IPS DF 6.9 (cell line): ENCODE results near the gene MMP24.

Source experiments
- DNase-seq: peaks from one replicate; pipeline ENCODE4 v3.0.0-alpha.2; 2013; ENCODE audit warnings: low read depth, low spot score
- H3K27ac ChIP-seq: one replicate; pipeline ENCODE4 v1.5.1; 2013; ENCODE audit warnings: low read length, control low read depth
- H3K27me3 ChIP-seq: 2 replicates; pipeline ENCODE4 v1.6.1; 2013; ENCODE audit warnings: mild to moderate bottlenecking, low read length; ENCODE audit not compliant: control insufficient read depth, insufficient read depth
- H3K36me3 ChIP-seq: 2 replicates; pipeline ENCODE4 v1.6.1; 2013; ENCODE audit warnings: low read length; ENCODE audit not compliant: control insufficient read depth, insufficient read depth
- H3K4me1 ChIP-seq: 2 replicates; pipeline ENCODE4 v1.6.1; 2013; ENCODE audit warnings: low read length; ENCODE audit not compliant: control insufficient read depth, insufficient read depth
- H3K4me3 ChIP-seq: 2 replicates; pipeline ENCODE4 v1.5.1; 2013; ENCODE audit warnings: mild to moderate bottlenecking, low read length
- H3K9me3 ChIP-seq: 2 replicates; pipeline ENCODE4 v1.6.1; 2013; ENCODE audit warnings: low read length, inconsistent platforms; ENCODE audit not compliant: control insufficient read depth, insufficient read depth
- WGBS: extraction: QIAGEN DNeasy Blood & Tissue Kit; methylation state at CpG from one replicate; pipeline ENCODE4 v1.1.7; 2013; ENCODE audit warnings: mixed read lengths, missing lambda C conversion rate; ENCODE audit not compliant: insufficient read length, insufficient coverage; 5-methylcytosine and 5-hydroxymethylcytosine counted together

Gene MMP24

GRCh38 chr20:35287509-35288324, 61.2 kb downstream of the MMP24 start:
- no peaks in the 10 kb centered on the region for H3K36me3 ChIP-seq
- no peak for DNase-seq
- no peaks in the 10 kb centered on the region for H3K27me3 ChIP-seq
- H3K9me3 ChIP-seq: no peaks in the 10 kb centered on the region
- H3K4me3 ChIP-seq: no peak overlapping the region
- no peaks in the 10 kb centered on the region; the same call in 1 of the 2 replicates for H3K4me1 ChIP-seq
- no peak overlapping the region for H3K27ac ChIP-seq
- WGBS: no CpG with 5 or more reads among the region's 28 CpGs

- Histone ChIP-seq H3K4me1 (no peaks in the 10 kb centered on the region; the same call in 1 of the 2 replicates), H3K4me3 (no peak overlapping the region), H3K36me3 (no peaks in the 10 kb centered on the region), H3K9me3 (no peaks in the 10 kb centered on the region), H3K27ac (no peak overlapping the region), H3K27me3 (no peaks in the 10 kb centered on the region)
- no CpG with 5 or more reads among the region's 19 CpGs for WGBS
- no peak for DNase-seq
These were observed 62.0 kb downstream of the MMP24 start for GRCh38 chr20:35288325-35289060.

- Histone ChIP-seq H3K27me3 (no peaks in the 10 kb centered on the region), H3K36me3 (no peaks in the 10 kb centered on the region), H3K4me3 (no peak overlapping the region), H3K27ac (no peak overlapping the region), H3K4me1 (no peaks in the 10 kb centered on the region; the same call in 1 of the 2 replicates), H3K9me3 (no peaks in the 10 kb centered on the region)
- no CpG with 5 or more reads among the region's 7 CpGs for WGBS
- no peak for DNase-seq
These were observed 63.8 kb downstream of the MMP24 start for GRCh38 chr20:35290186-35290886.

GRCh38 chr20:35290887-35291417, 64.5 kb downstream of the MMP24 start:
- Histone ChIP-seq H3K27ac (no peak overlapping the region), H3K9me3 (no peaks in the 10 kb centered on the region), H3K36me3 (no peaks in the 10 kb centered on the region), H3K4me3 (no peak overlapping the region), H3K4me1 (no peaks in the 10 kb centered on the region; the same call in 1 of the 2 replicates), H3K27me3 (no peaks in the 10 kb centered on the region)
- no peak for DNase-seq
- WGBS: no CpG with 5 or more reads among the region's 7 CpGs

- H3K27ac ChIP-seq: no peak within 1 kb of the TSS
- no CpG with 5 or more reads among the region's 40 CpGs for WGBS
- no peaks in the 10 kb centered on the region for H3K9me3 ChIP-seq
- no peak within 1 kb of the TSS for H3K4me3 ChIP-seq
- no peaks in the 10 kb centered on the region; the same call in 1 of the 2 replicates for H3K4me1 ChIP-seq
- no peaks in the 10 kb centered on the region for H3K27me3 ChIP-seq
- no peaks in the 10 kb centered on the region for H3K36me3 ChIP-seq
- DNase-seq: no peak
These were observed 65.4 kb downstream of the MMP24 start, which contains the start of gene FAM83C for GRCh38 chr20:35291654-35292503. FAM83C (minus strand) TSS chr20:35292425; CDS start chr20:35292304, 121 bp downstream.

- no peaks in the 10 kb centered on the region; the same call in 1 of the 2 replicates for H3K4me1 ChIP-seq
- H3K4me3 ChIP-seq: no peak overlapping the region
- no peaks in the 10 kb centered on the region for H3K36me3 ChIP-seq
- WGBS: no CpG with 5 or more reads among the region's 23 CpGs
- H3K27me3 ChIP-seq: no peaks in the 10 kb centered on the region
- no peak overlapping the region for H3K27ac ChIP-seq
- DNase-seq: no peak
- H3K9me3 ChIP-seq: no peaks in the 10 kb centered on the region
These were observed 66.2 kb downstream of the MMP24 start for GRCh38 chr20:35292504-35293285.

- DNase-seq: no peak
- Histone ChIP-seq H3K27me3 (no peaks in the 10 kb centered on the region), H3K9me3 (no peaks in the 10 kb centered on the region), H3K4me1 (no peaks in the 10 kb centered on the region; the same call in 1 of the 2 replicates), H3K27ac (no peak overlapping the region), H3K36me3 (no peaks in the 10 kb centered on the region), H3K4me3 (no peak overlapping the region)
- no CpG with 5 or more reads among the region's 19 CpGs for WGBS
These were observed 67.1 kb downstream of the MMP24 start for GRCh38 chr20:35293303-35294292.

GRCh38 chr20:35294293-35294685, 67.8 kb downstream of the MMP24 start:
- DNase-seq: no peak
- no CpG with 5 or more reads among the region's 5 CpGs for WGBS
- no peaks in the 10 kb centered on the region for H3K27me3 ChIP-seq

More at GRCh38 chr20:35294293-35294685, 67.8 kb downstream of the MMP24 start:
- no peak overlapping the region for H3K27ac ChIP-seq
- no peaks in the 10 kb centered on the region for H3K36me3 ChIP-seq
- H3K4me3 ChIP-seq: no peak overlapping the region
- H3K9me3 ChIP-seq: no peaks in the 10 kb centered on the region
- no peaks in the 10 kb centered on the region for H3K4me1 ChIP-seq
